Naive thymus-derived CD4-positive, alpha-beta T cell (primary cell): ENCODE data around the gene GABPB2. TPM values are rescaled to one million over a fixed set of nuclear protein-coding genes. Genes with fewer than 3 reads are reported as not detected.
A peak's percentile ranks its signal among the peaks of the same experiment; 100 is the strongest.

Source experiments
- ATAC-seq: fragments of 150-1000 bp; cut with Tn5 transposase; 2 replicates; pipeline ENCODE4 v1.10.0; 2021; ENCODE audit warnings: mild to moderate bottlenecking, moderate library complexity
- CTCF ChIA-PET: fragments of 350-600 bp; sonication (Branson Sonifier 250); formaldehyde crosslinking; loops from one replicate; lab custom pipeline; 2021; ENCODE audit warnings: antibody characterized with exemption; lab: Charles Lee
- POLR2A ChIA-PET: fragments of 350-600 bp; sonication (Branson Sonifier 250); formaldehyde crosslinking; loops from one replicate; lab custom pipeline; 2021; ENCODE audit warnings: antibody characterized with exemption, inconsistent platforms; lab: Charles Lee
- DNase-seq, 9 donors: peaks; one replicate each; pipeline versions ENCODE4 v3.0.0 to v3.0.0-alpha.2; 2020 to 2022; ENCODE audit warnings: mixed read lengths in 1 of 9
- H3K27ac ChIP-seq: one replicate; pipeline ENCODE4 v1.7.0; 2013; ENCODE audit warnings: mild to moderate bottlenecking, low read depth, low read length, moderate library complexity
- H3K27me3 ChIP-seq, 2 donors: one replicate each; pipeline ENCODE4 v1.7.0; 2013; ENCODE audit warnings: low read length in 2 of 2, mild to moderate bottlenecking in 2 of 2, moderate library complexity in 2 of 2; ENCODE audit not compliant: control insufficient read depth in 2 of 2, insufficient read depth in 2 of 2
- H3K36me3 ChIP-seq, 3 experiments: 1 replicate in 2 of 3; 2 replicates in 1 of 3; pipeline ENCODE4 v1.7.0; 2013; ENCODE audit warnings: low read length in 3 of 3, mild to moderate bottlenecking in 3 of 3, moderate library complexity in 1 of 3; ENCODE audit not compliant: insufficient read depth in 3 of 3, control insufficient read depth in 2 of 3
- H3K4me1 ChIP-seq, 2 donors: one replicate each; pipeline ENCODE4 v1.7.0; 2013; ENCODE audit warnings: low read length in 2 of 2, mild to moderate bottlenecking in 2 of 2, moderate library complexity in 1 of 2; ENCODE audit not compliant: control insufficient read depth in 2 of 2, insufficient read depth in 2 of 2
- H3K4me3 ChIP-seq: 2 replicates; pipeline ENCODE4 v1.7.0; 2013; ENCODE audit warnings: mild to moderate bottlenecking, low read length
- H3K9me3 ChIP-seq, 3 experiments: 1 replicate in 2 of 3; 2 replicates in 1 of 3; pipeline ENCODE4 v1.7.0; 2013; ENCODE audit warnings: low read length in 3 of 3; ENCODE audit not compliant: control insufficient read depth in 2 of 3
- H3K27ac Mint-ChIP-seq, 9 donors: one replicate each; pipeline ENCODE4 v1.8.0; 2020 to 2022; ENCODE audit warnings: mixed read lengths in 9 of 9, mild to moderate bottlenecking in 8 of 9, moderate library complexity in 5 of 9, inconsistent platforms in 2 of 9
- H3K27me3 Mint-ChIP-seq, 5 donors: one replicate each; pipeline ENCODE4 v1.8.0; 2021 to 2022; ENCODE audit warnings: mixed read lengths in 5 of 5, mild to moderate bottlenecking in 1 of 5
- H3K36me3 Mint-ChIP-seq, 5 donors: one replicate each; pipeline ENCODE4 v1.8.0; 2020 to 2022; ENCODE audit warnings: mixed read lengths in 5 of 5, mild to moderate bottlenecking in 3 of 5, inconsistent platforms in 1 of 5
- H3K4me1 Mint-ChIP-seq, 7 donors: one replicate each; pipeline ENCODE4 v1.8.0; 2020 to 2022; ENCODE audit warnings: mixed read lengths in 7 of 7, mild to moderate bottlenecking in 3 of 7, inconsistent platforms in 1 of 7
- H3K4me3 Mint-ChIP-seq, 10 donors: one replicate each; pipeline ENCODE4 v1.8.0; 2020 to 2022; ENCODE audit warnings: mild to moderate bottlenecking in 10 of 10, mixed read lengths in 10 of 10, moderate library complexity in 6 of 10, inconsistent platforms in 2 of 10
- H3K9me3 Mint-ChIP-seq, 11 donors: one replicate each; pipeline ENCODE4 v1.8.0; 2020 to 2022; ENCODE audit warnings: mixed read lengths in 11 of 11, mild to moderate bottlenecking in 4 of 11, inconsistent platforms in 1 of 11, moderate library complexity in 1 of 11
- intact Hi-C, 2 donors: fragments of 100-400 bp; cut with micrococcal nuclease; formaldehyde crosslinking; loops; one replicate each; pipeline ENCODE4 v1.15.1; 2023
- polyA plus RNA-seq, 2 donors: library from polyadenylated mRNA; unstranded; fragments of 300-500 nt; fragmentation: Illumina TruSeq; gene quantifications; one replicate each; pipeline ENCODE4 v1.2.3, GENCODE V29; 2021
- total RNA-seq, 6 experiments: library from RNA in 5 of 6; stranded (reverse) in 5 of 6; gene quantifications; 1 replicate in 5 of 6; 2 replicates in 1 of 6; pipeline ENCODE4 v1.2.3 and lab custom pipeline; 2021 to 2026

Gene GABPB2
- total and polyA plus RNA-seq, 7 experiments from 2014 or later, result 9.6 to 42.2 (median 30.9) TPM

- CTCF ChIA-PET, result interaction anchor here (0.6 to 2.5 kb wide), 7 partner anchors 14 to 166 kb away, joined by 3 to 16 read pairs (median 4); partner anchors contain the start of gene TNFAIP8L2
- Mint-ChIP-seq H3K27me3 (peaks cover 0 to 12% (median 0%) of the 10 kb centered on the region in 5 donors), H3K27ac (peak overlapping the region; percentile 13 to 94 (median 84)), H3K4me3 (peak overlapping the region; percentile 70 to 88 (median 83)), H3K36me3 (peaks cover 0 to 4% (median 0%) of the 10 kb centered on the region in 5 donors), H3K4me1 (peaks cover 4 to 15% (median 11%) of the 10 kb centered on the region in 7 donors), H3K9me3 (no peaks in the 10 kb centered on the region)
- POLR2A ChIA-PET, result interaction anchor here (0.6 to 3.1 kb wide), 22 partner anchors 10 to 496 kb away, joined by 3 to 19 read pairs (median 4); partner anchors contain the start of genes C1orf56, LYSMD1, SCNM1 and TNFAIP8L2
- peaks cover 0 to 4% of the 10 kb centered on the region in 2 donors for H3K4me1 ChIP-seq
- H3K27ac ChIP-seq, result peak overlapping the region; percentile 58
- peak overlapping the region; percentile 49 for H3K4me3 ChIP-seq
- ATAC-seq (peak; percentile 99), DNase-seq (peak; percentile 37 to 92 (median 86))
- H3K9me3 ChIP-seq, result no peaks in the 10 kb centered on the region
- H3K27me3 ChIP-seq, result no peaks in the 10 kb centered on the region
- intact Hi-C loops, result loop anchor here in 1 of 2 donors (1.0 kb wide), 3 partner anchors 15 to 61 kb away; partner anchors contain the start of genes GABPB2, SEMA6C and TNFAIP8L2
- no peaks in the 10 kb centered on the region for H3K36me3 ChIP-seq
These were observed 60.5 kb downstream of the GABPB2 start for GRCh38 chr1:151130987-151131586.

DNA sequence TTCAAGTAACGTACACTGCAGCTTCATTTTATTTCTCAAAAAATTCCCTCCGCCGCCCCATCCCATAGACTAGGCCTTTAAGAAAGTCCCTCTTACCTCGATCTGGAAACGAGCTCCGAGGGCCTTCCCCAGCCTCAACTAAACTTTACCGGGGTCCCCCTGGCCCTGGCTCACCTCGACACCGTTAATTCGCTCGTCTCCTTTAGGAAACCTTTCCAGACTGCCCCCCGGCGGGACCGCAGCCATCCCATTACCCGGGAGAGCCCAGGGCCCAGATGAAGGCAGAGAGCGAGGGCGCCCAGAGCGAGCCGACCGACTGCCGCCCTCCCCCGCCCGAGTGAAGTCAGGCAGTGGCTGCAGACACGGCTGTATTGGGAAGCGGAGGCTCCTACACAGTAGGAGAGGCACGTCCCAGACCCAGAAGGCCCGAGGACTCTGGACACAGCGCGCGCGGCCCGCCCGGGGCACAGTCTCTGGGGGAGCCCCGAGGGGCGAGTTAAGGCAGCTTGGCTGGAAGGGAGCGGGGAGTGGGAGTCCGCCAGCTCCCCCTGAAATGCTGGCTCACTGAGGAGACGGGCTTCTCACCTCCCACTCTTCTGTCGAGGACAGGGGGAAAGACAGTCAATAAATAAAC, 61.3 kb downstream of the GABPB2 start:
- Mint-ChIP-seq H3K27me3 (peaks cover 0 to 12% (median 0%) of the 10 kb centered on the region in 5 donors), H3K4me1 (peaks cover 8 to 15% (median 11%) of the 10 kb centered on the region in 7 donors), H3K27ac (peak overlapping the region; percentile 13 to 94 (median 83)), H3K4me3 (peak overlapping the region; percentile 70 to 88 (median 83)), H3K36me3 (peaks cover 0 to 6% (median 5%) of the 10 kb centered on the region in 5 donors), H3K9me3 (peaks cover 0 to 3% (median 0%) of the 10 kb centered on the region in 11 donors)
- peak overlapping the region; percentile 49 for H3K4me3 ChIP-seq
- peaks cover 0 to 4% of the 10 kb centered on the region in 2 donors for H3K4me1 ChIP-seq
- ChIA-PET CTCF (interaction anchor here (0.5 to 2.5 kb wide), 8 partner anchors 13 to 166 kb away, joined by 3 to 16 read pairs (median 4); partner anchors contain the start of gene TNFAIP8L2), POLR2A (interaction anchor here (0.6 to 3.1 kb wide), 20 partner anchors 9 to 158 kb away, joined by 3 to 19 read pairs (median 4); partner anchors contain the start of genes C1orf56, LYSMD1, SCNM1 and TNFAIP8L2)
- intact Hi-C loops, result loop anchor here in 1 of 2 donors (1.0 kb wide), 3 partner anchors 14 to 62 kb away; partner anchors contain the start of genes GABPB2, SEMA6C and TNFAIP8L2
- no peaks in the 10 kb centered on the region for H3K9me3 ChIP-seq
- no peaks in the 10 kb centered on the region for H3K27me3 ChIP-seq
- H3K36me3 ChIP-seq, result no peaks in the 10 kb centered on the region
- DNase-seq (no peak), ATAC-seq (no peak)
- H3K27ac ChIP-seq, result no peak overlapping the region

GRCh38 chr1:151132335-151133017, 61.9 kb downstream of the GABPB2 start:
- H3K27ac Mint-ChIP-seq, result no peak overlapping the region
- H3K4me3 Mint-ChIP-seq, result peak overlapping the region in 3 of 10 donors; percentile 34 to 88 (median 81)
- no peak for DNase-seq
- peaks cover 0 to 12% (median 0%) of the 10 kb centered on the region in 5 donors for H3K27me3 Mint-ChIP-seq
- Histone ChIP-seq H3K36me3 (no peaks in the 10 kb centered on the region), H3K4me1 (peaks cover 0 to 4% of the 10 kb centered on the region in 2 donors), H3K4me3 (no peak overlapping the region), H3K27me3 (no peaks in the 10 kb centered on the region), H3K27ac (no peak overlapping the region), H3K9me3 (no peaks in the 10 kb centered on the region)
- intact Hi-C loops, result no loop called here
- peaks cover 8 to 15% (median 11%) of the 10 kb centered on the region in 7 donors for H3K4me1 Mint-ChIP-seq
- peaks cover 0 to 3% (median 0%) of the 10 kb centered on the region in 11 donors for H3K9me3 Mint-ChIP-seq
- H3K36me3 Mint-ChIP-seq, result peaks cover 0 to 8% (median 5%) of the 10 kb centered on the region in 5 donors
- no peak for ATAC-seq
- CTCF ChIA-PET, result interaction anchor here (0.5 to 1.0 kb wide), 3 partner anchors 20 to 33 kb away, joined by 3 read pairs; no protein-coding TSS in a partner anchor
- POLR2A ChIA-PET, result interaction anchor here (0.6 to 1.8 kb wide), 3 partner anchors 11 to 31 kb away, joined by 3 to 6 read pairs (median 3); no protein-coding TSS in a partner anchor

- Histone ChIP-seq H3K27ac (no peak overlapping the region), H3K4me3 (no peak overlapping the region), H3K27me3 (no peaks in the 10 kb centered on the region), H3K9me3 (no peaks in the 10 kb centered on the region), H3K36me3 (no peaks in the 10 kb centered on the region), H3K4me1 (peaks cover 0 to 4% of the 10 kb centered on the region in 2 donors)
- H3K4me1 Mint-ChIP-seq, result peaks cover 8 to 15% (median 11%) of the 10 kb centered on the region in 7 donors
- peak overlapping the region in 4 of 10 donors; percentile 48 to 75 (median 68) for H3K4me3 Mint-ChIP-seq
- intact Hi-C loops, result no loop called here
- H3K27ac Mint-ChIP-seq, result no peak overlapping the region
- H3K27me3 Mint-ChIP-seq, result peaks cover 0 to 12% (median 0%) of the 10 kb centered on the region in 5 donors
- peaks cover 0 to 3% (median 0%) of the 10 kb centered on the region in 11 donors for H3K9me3 Mint-ChIP-seq
- ChIA-PET POLR2A (interaction anchor here (1.1 kb wide), 1 partner anchor 11 kb away, joined by 3 read pairs; no protein-coding TSS in a partner anchor), CTCF (interaction anchor here (0.5 to 1.2 kb wide), 4 partner anchors 19 to 295 kb away, joined by 3 read pairs; no protein-coding TSS in a partner anchor)
- DNase-seq (no peak), ATAC-seq (no peak)
- peaks cover 0 to 8% (median 5%) of the 10 kb centered on the region in 5 donors for H3K36me3 Mint-ChIP-seq
These were observed 62.7 kb downstream of the GABPB2 start for GRCh38 chr1:151133018-151133806.

DNA sequence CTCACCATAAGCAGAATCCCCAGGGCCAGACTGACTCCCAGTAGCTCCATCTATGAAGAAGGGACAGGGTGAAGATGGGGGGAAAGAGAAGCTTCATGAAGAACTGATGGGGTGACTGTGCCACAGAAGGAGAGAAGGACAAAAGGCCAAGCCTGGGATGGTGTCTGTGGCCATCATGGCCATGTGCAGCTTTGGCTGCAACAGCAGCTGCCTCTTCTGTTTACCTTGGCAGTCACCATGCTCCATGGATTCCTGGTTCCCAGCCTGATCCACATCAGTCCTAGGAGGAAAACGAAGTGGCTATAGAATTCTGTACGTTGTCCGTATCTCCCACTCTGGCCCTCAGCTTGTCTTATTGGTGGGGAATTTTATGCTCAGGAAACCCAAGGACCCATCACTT, 63.8 kb downstream of the GABPB2 start:
- Mint-ChIP-seq H3K9me3 (peaks cover 0 to 3% (median 0%) of the 10 kb centered on the region in 11 donors), H3K27ac (peak overlapping the region in 2 of 9 donors; percentile 60 to 65), H3K4me3 (peak overlapping the region in 3 of 10 donors; percentile 4 to 28 (median 17)), H3K27me3 (peaks cover 0 to 12% (median 0%) of the 10 kb centered on the region in 5 donors), H3K4me1 (peaks cover 8 to 15% (median 11%) of the 10 kb centered on the region in 7 donors), H3K36me3 (peaks cover 0 to 8% (median 5%) of the 10 kb centered on the region in 5 donors)
- H3K4me3 ChIP-seq, result no peak overlapping the region
- ATAC-seq (no peak), DNase-seq (no peak)
- intact Hi-C loops, result no loop called here
- no peak overlapping the region for H3K27ac ChIP-seq
- CTCF ChIA-PET, result interaction anchor here (0.5 to 1.2 kb wide), 3 partner anchors 83 to 163 kb away, joined by 3 to 4 read pairs (median 3); no protein-coding TSS in a partner anchor
- H3K36me3 ChIP-seq, result no peaks in the 10 kb centered on the region
- no peaks in the 10 kb centered on the region for H3K9me3 ChIP-seq
- peaks cover 0 to 4% of the 10 kb centered on the region in 2 donors for H3K4me1 ChIP-seq
- POLR2A ChIA-PET, result interaction anchor here (0.6 to 1.0 kb wide), 3 partner anchors 8 to 451 kb away, joined by 3 to 6 read pairs (median 3); partner anchors contain the start of gene SEMA6C
- H3K27me3 ChIP-seq, result no peaks in the 10 kb centered on the region
